ENCODE data around the gene DIAPH1.
"Not testable (repeated sequence)": the region's sequence is repeated elsewhere in the genome, so short reads cannot be mapped to it uniquely, and the experiment has no call there.

DIAPH1 gene

GRCh38 chr5:141617128-141617527 is 1.7 kb downstream of the DIAPH1 start:
- H3K9ac ChIP-seq (ENCODE audit: low read length in 5 of 5): no peak overlapping the region
- no peaks in the 10 kb centered on the region for H3K27me3 ChIP-seq (ENCODE audit: control insufficient read depth in 5 of 5, insufficient read depth in 4 of 5, low read length in 5 of 5)
- H3K4me3 ChIP-seq (ENCODE audit: low read depth in 1 of 5, low read length in 5 of 5): peak overlapping the region; percentile 67 to 80 (median 75)
- H3K9me3 ChIP-seq (ENCODE audit: control insufficient read depth in 5 of 5, low read length in 5 of 5): no peaks in the 10 kb centered on the region
- peaks cover 0 to 28% (median 25%) of the 10 kb centered on the region in 5 donors for H3K4me1 ChIP-seq (ENCODE audit: control insufficient read depth in 5 of 5, insufficient read depth in 5 of 5, low read length in 5 of 5)
- H3K27ac ChIP-seq (ENCODE audit: low read depth, low read length): peak overlapping the region; percentile 31
- peaks cover 17 to 23% (median 18%) of the 10 kb centered on the region in 5 donors for H3K36me3 ChIP-seq (ENCODE audit: control insufficient read depth in 5 of 5, insufficient read depth in 5 of 5, low read length in 5 of 5)

- Histone ChIP-seq H3K9ac (ENCODE audit: low read length in 5 of 5) (no peak overlapping the region), H3K4me1 (ENCODE audit: control insufficient read depth in 5 of 5, insufficient read depth in 5 of 5, low read length in 5 of 5) (peaks cover 0 to 28% (median 25%) of the 10 kb centered on the region in 5 donors), H3K9me3 (ENCODE audit: control insufficient read depth in 5 of 5, low read length in 5 of 5) (no peaks in the 10 kb centered on the region), H3K36me3 (ENCODE audit: control insufficient read depth in 5 of 5, insufficient read depth in 5 of 5, low read length in 5 of 5) (peaks cover 8 to 13% (median 9%) of the 10 kb centered on the region in 5 donors), H3K4me3 (ENCODE audit: low read depth in 1 of 5, low read length in 5 of 5) (no peak overlapping the region), H3K27me3 (ENCODE audit: control insufficient read depth in 5 of 5, insufficient read depth in 4 of 5, low read length in 5 of 5) (no peaks in the 10 kb centered on the region), H3K27ac (ENCODE audit: low read depth, low read length) (no peak overlapping the region)
Observed at GRCh38 chr5:141615991-141616720, 2.6 kb downstream of the DIAPH1 start.

GRCh38 chr5:141613344-141613743 is 5.5 kb downstream of the DIAPH1 start:
- peaks cover 0 to 23% (median 17%) of the 10 kb centered on the region in 5 donors for H3K4me1 ChIP-seq (ENCODE audit: control insufficient read depth in 5 of 5, insufficient read depth in 5 of 5, low read length in 5 of 5)
- H3K27ac ChIP-seq (ENCODE audit: low read depth, low read length): no peak overlapping the region

GRCh38 chr5:141611289-141611688 is 7.5 kb downstream of the DIAPH1 start:
- H3K36me3 ChIP-seq (ENCODE audit: control insufficient read depth in 5 of 5, insufficient read depth in 5 of 5, low read length in 5 of 5): no peaks in the 10 kb centered on the region
- no peak overlapping the region for H3K4me3 ChIP-seq (ENCODE audit: low read depth in 1 of 5, low read length in 5 of 5)
- H3K9ac ChIP-seq (ENCODE audit: low read length in 5 of 5): no peak overlapping the region
- H3K27me3 ChIP-seq (ENCODE audit: control insufficient read depth in 5 of 5, insufficient read depth in 4 of 5, low read length in 5 of 5): no peaks in the 10 kb centered on the region
- no peak overlapping the region for H3K27ac ChIP-seq (ENCODE audit: low read depth, low read length)
- H3K9me3 ChIP-seq (ENCODE audit: control insufficient read depth in 5 of 5, low read length in 5 of 5): no peaks in the 10 kb centered on the region
- H3K4me1 ChIP-seq (ENCODE audit: control insufficient read depth in 5 of 5, insufficient read depth in 5 of 5, low read length in 5 of 5): peaks cover 0 to 9% (median 0%) of the 10 kb centered on the region in 5 donors

More at GRCh38 chr5:141613344-141613743, 5.5 kb downstream of the DIAPH1 start:
- Histone ChIP-seq H3K36me3 (ENCODE audit: control insufficient read depth in 5 of 5, insufficient read depth in 5 of 5, low read length in 5 of 5) (no peaks in the 10 kb centered on the region), H3K9ac (ENCODE audit: low read length in 5 of 5) (no peak overlapping the region), H3K27me3 (ENCODE audit: control insufficient read depth in 5 of 5, insufficient read depth in 4 of 5, low read length in 5 of 5) (no peaks in the 10 kb centered on the region), H3K9me3 (ENCODE audit: control insufficient read depth in 5 of 5, low read length in 5 of 5) (no peaks in the 10 kb centered on the region), H3K4me3 (ENCODE audit: low read depth in 1 of 5, low read length in 5 of 5) (no peak overlapping the region)

GRCh38 chr5:141609921-141610320 is 8.9 kb downstream of the DIAPH1 start:
- H3K4me3 ChIP-seq (ENCODE audit: low read depth in 1 of 5, low read length in 5 of 5); H3K36me3 ChIP-seq (ENCODE audit: control insufficient read depth in 5 of 5, insufficient read depth in 5 of 5, low read length in 5 of 5); H3K27ac ChIP-seq (ENCODE audit: low read depth, low read length); H3K27me3 ChIP-seq (ENCODE audit: control insufficient read depth in 5 of 5, insufficient read depth in 4 of 5, low read length in 5 of 5); H3K9ac ChIP-seq (ENCODE audit: low read length in 5 of 5); H3K9me3 ChIP-seq (ENCODE audit: control insufficient read depth in 5 of 5, low read length in 5 of 5): not testable (repeated sequence)
- peaks cover 0 to 17% (median 6%) of the 10 kb centered on the region in 5 donors for H3K4me1 ChIP-seq (ENCODE audit: control insufficient read depth in 5 of 5, insufficient read depth in 5 of 5, low read length in 5 of 5)

- Histone ChIP-seq H3K4me1 (ENCODE audit: control insufficient read depth in 5 of 5, insufficient read depth in 5 of 5, low read length in 5 of 5) (peaks cover 0 to 26% (median 12%) of the 10 kb centered on the region in 5 donors), H3K27ac (ENCODE audit: low read depth, low read length) (no peak overlapping the region)
Observed at GRCh38 chr5:141609044-141609443, 9.8 kb downstream of the DIAPH1 start.

GRCh38 chr5:141608557-141608956 is 10.2 kb downstream of the DIAPH1 start:
- H3K27ac ChIP-seq (ENCODE audit: low read depth, low read length): no peak overlapping the region
- no peaks in the 10 kb centered on the region for H3K36me3 ChIP-seq (ENCODE audit: control insufficient read depth in 5 of 5, insufficient read depth in 5 of 5, low read length in 5 of 5)
- H3K9ac ChIP-seq (ENCODE audit: low read length in 5 of 5): no peak overlapping the region

More at GRCh38 chr5:141609044-141609443, 9.8 kb downstream of the DIAPH1 start:
- Histone ChIP-seq H3K9ac (ENCODE audit: low read length in 5 of 5) (no peak overlapping the region), H3K27me3 (ENCODE audit: control insufficient read depth in 5 of 5, insufficient read depth in 4 of 5, low read length in 5 of 5) (no peaks in the 10 kb centered on the region), H3K9me3 (ENCODE audit: control insufficient read depth in 5 of 5, low read length in 5 of 5) (no peaks in the 10 kb centered on the region), H3K36me3 (ENCODE audit: control insufficient read depth in 5 of 5, insufficient read depth in 5 of 5, low read length in 5 of 5) (no peaks in the 10 kb centered on the region), H3K4me3 (ENCODE audit: low read depth in 1 of 5, low read length in 5 of 5) (no peak overlapping the region)

GRCh38 chr5:141608046-141608445 is 10.8 kb downstream of the DIAPH1 start:
- no peak overlapping the region for H3K27ac ChIP-seq (ENCODE audit: low read depth, low read length)
- no peak overlapping the region for H3K9ac ChIP-seq (ENCODE audit: low read length in 5 of 5)
- no peaks in the 10 kb centered on the region for H3K36me3 ChIP-seq (ENCODE audit: control insufficient read depth in 5 of 5, insufficient read depth in 5 of 5, low read length in 5 of 5)
- H3K4me3 ChIP-seq (ENCODE audit: low read depth in 1 of 5, low read length in 5 of 5): no peak overlapping the region
- H3K27me3 ChIP-seq (ENCODE audit: control insufficient read depth in 5 of 5, insufficient read depth in 4 of 5, low read length in 5 of 5): no peaks in the 10 kb centered on the region
- H3K9me3 ChIP-seq (ENCODE audit: control insufficient read depth in 5 of 5, low read length in 5 of 5): no peaks in the 10 kb centered on the region
- H3K4me1 ChIP-seq (ENCODE audit: control insufficient read depth in 5 of 5, insufficient read depth in 5 of 5, low read length in 5 of 5): peaks cover 3 to 27% (median 16%) of the 10 kb centered on the region in 5 donors

More at GRCh38 chr5:141608557-141608956, 10.2 kb downstream of the DIAPH1 start:
- H3K27me3 ChIP-seq (ENCODE audit: control insufficient read depth in 5 of 5, insufficient read depth in 4 of 5, low read length in 5 of 5): no peaks in the 10 kb centered on the region
- peaks cover 3 to 27% (median 16%) of the 10 kb centered on the region in 5 donors for H3K4me1 ChIP-seq (ENCODE audit: control insufficient read depth in 5 of 5, insufficient read depth in 5 of 5, low read length in 5 of 5)
- H3K9me3 ChIP-seq (ENCODE audit: control insufficient read depth in 5 of 5, low read length in 5 of 5): no peaks in the 10 kb centered on the region
- no peak overlapping the region for H3K4me3 ChIP-seq (ENCODE audit: low read depth in 1 of 5, low read length in 5 of 5)

GRCh38 chr5:141605523-141606277 is 13.1 kb downstream of the DIAPH1 start:
- Histone ChIP-seq H3K27ac (ENCODE audit: low read depth, low read length) (peak overlapping the region; percentile 27), H3K9me3 (ENCODE audit: control insufficient read depth in 5 of 5, low read length in 5 of 5) (no peaks in the 10 kb centered on the region), H3K4me3 (ENCODE audit: low read depth in 1 of 5, low read length in 5 of 5) (peak overlapping the region in 1 of 5 donors; percentile 17), H3K36me3 (ENCODE audit: control insufficient read depth in 5 of 5, insufficient read depth in 5 of 5, low read length in 5 of 5) (no peaks in the 10 kb centered on the region), H3K27me3 (ENCODE audit: control insufficient read depth in 5 of 5, insufficient read depth in 4 of 5, low read length in 5 of 5) (no peaks in the 10 kb centered on the region), H3K4me1 (ENCODE audit: control insufficient read depth in 5 of 5, insufficient read depth in 5 of 5, low read length in 5 of 5) (peaks cover 3 to 27% (median 16%) of the 10 kb centered on the region in 5 donors), H3K9ac (ENCODE audit: low read length in 5 of 5) (no peak overlapping the region)
